Neural progenitor cell (in vitro differentiated cells): ENCODE measurements around the gene PRRT1B.

Source experiments
- CTCF ChIP-seq: fragments of 200-600 bp; sonication (generic); IDR thresholded peaks from 2 replicates; pipeline ENCODE4 v1.5.1; 2017; ENCODE audit warnings: antibody characterized with exemption, mild to moderate bottlenecking
- EZH2phosphoT487 ChIP-seq: fragments of 200-600 bp; sonication (generic); IDR thresholded peaks from 2 replicates; pipeline ENCODE4 v1.6.1; 2017; ENCODE audit warnings: antibody characterized with exemption

- TF ChIP-seq CTCF = no peak
- no peak for TF ChIP-seq EZH2phosphoT487
These were observed 23.5 kb upstream of the PRRT1B start for GRCh38 chr9:131521822-131522221.
